ENCODE measurements around the gene SLC25A30.
"Not testable (repeated sequence)": the region's sequence is repeated elsewhere in the genome, so short reads cannot be mapped to it uniquely, and the experiment has no call there.

SLC25A30 gene

DNA sequence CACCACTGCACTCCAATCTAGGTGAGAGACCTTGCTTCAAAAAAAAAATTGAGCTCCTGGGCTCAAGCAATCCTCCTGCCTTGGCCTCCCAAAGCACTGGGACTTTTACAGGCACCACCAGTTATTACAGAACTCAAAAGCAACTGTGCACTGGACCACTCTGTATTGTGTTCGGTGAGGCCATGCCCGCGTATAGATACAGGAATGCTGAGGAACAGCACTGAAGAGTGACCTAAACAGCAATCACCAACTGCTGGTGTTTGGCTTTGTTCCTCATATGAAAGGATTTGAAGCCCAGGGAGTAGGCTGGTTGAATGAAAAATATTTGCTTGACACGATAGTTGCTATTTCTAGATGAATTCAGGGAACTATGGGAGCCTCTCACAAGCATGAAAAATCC lies 29.5 kb downstream of the SLC25A30 start:
- no peak for DNase-seq

GRCh38 chr13:45386892-45387575 lies 31.1 kb downstream of the SLC25A30 start:
- DNase-seq = not testable (repeated sequence)

GRCh38 chr13:45385907-45386553 lies 32.1 kb downstream of the SLC25A30 start:
- no peak for DNase-seq

DNA sequence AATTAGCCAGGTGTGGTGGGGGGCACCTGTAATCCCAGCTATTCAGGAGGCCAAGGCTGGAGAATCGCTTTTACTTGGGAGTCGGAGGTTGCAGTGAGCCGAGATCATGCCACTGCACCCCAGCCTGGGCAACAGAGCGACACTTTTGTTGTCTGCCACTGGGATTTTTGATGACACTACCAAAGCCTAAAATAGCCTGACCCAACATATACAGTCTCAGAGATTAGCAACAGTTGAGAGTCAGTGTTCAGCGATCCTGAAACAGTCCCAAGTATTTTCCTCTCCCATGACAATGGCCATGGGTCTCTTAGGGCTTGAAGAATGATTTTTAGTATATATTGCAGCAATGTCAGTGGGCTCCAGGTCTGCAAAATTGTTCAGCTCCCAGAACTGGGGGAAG lies 32.9 kb downstream of the SLC25A30 start:
- DNase-seq = no peak

DNA sequence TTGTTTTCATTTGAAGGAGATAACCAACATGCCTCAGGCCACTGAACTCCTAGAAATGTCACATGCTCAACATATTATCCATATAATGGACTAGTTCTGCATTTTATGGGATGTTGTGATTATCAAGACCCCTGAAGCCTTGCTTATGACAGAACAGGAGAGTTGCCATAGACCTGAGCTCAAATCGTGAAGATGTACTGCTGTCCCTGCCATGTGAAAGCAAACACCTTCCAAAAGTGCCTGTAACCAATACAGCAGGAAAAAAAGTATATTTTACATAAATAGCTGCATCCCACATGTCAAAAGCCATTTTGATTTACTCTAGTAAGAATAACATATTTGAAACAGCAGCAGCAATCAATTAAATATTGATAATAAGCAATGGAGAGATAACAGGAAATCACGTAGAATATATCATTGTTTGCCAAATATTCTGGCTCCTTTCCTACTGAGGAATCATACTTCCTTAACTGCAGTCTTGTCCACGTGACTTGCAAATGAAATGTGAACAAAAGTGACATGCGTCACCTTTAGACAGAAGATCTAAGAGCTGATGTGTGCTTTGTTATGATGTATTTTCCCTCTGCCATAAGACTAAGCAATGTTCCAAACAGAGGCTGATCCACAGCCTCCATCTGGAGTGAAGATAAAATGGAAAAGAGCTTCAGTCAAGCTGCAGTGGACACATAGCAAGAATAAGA lies 33.5 kb downstream of the SLC25A30 start:
- no peak for DNase-seq

GRCh38 chr13:45382739-45383138 lies 35.4 kb downstream of the SLC25A30 start:
- DNase-seq = not testable (repeated sequence)

DNA sequence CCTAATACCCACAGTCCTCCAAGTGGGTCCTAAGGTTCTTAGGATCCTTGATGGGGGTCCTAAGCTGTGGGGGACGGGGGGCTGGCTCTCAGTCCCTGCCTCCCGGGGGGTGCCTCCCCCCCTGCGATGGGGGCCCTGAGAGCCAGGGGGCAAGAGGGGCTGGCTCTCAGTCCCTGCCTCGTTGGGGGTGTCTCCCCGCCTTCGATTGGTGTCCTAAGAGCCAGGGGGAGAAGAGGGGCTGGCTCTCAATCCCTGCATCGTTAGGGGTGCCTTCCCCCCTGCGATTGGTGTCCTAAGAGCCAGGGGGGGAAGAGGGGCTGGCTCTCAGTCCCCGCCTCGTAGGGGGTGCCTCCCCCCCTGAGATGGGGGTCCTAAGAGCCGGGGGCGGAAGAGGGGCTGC lies 37.0 kb downstream of the SLC25A30 start:
- DNase-seq = no peak

- DNase-seq = not testable (repeated sequence)
Measured at GRCh38 chr13:45380708-45381107, 37.5 kb downstream of the SLC25A30 start.

DNA sequence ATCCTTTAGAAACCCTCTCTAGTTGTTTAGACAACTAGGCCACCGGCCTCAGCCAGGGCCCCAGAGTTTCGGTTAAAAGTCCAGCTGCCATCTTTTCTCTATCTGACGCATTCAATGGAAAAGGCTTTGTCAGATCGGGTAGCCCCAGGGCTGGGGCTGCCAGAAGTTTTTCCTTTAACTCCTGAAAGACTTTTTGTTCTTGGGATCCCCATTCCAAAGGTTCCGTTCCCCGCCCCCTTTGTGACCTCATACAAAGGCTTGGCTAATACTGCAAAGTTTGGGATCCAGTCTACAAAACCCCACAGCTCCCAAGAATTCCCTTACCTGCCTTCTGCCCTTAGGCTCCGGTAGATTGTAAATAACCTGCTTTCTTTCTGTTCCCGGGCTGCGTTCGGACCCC lies 38.7 kb downstream of the SLC25A30 start:
- DNase-seq = not testable (repeated sequence)

GRCh38 chr13:45378786-45379185 lies 39.4 kb downstream of the SLC25A30 start:
- not testable (repeated sequence) for DNase-seq

GRCh38 chr13:45377314-45377713 lies 40.9 kb downstream of the SLC25A30 start:
- DNase-seq = not testable (repeated sequence)

GRCh38 chr13:45376651-45377050 lies 41.5 kb downstream of the SLC25A30 start:
- not testable (repeated sequence) for DNase-seq

- DNase-seq = no peak
Measured at GRCh38 chr13:45374917-45375316, 43.3 kb downstream of the SLC25A30 start.

- no peak for DNase-seq
Measured at GRCh38 chr13:45373162-45373547, 45.0 kb downstream of the SLC25A30 start.

GRCh38 chr13:45372189-45373161 lies 45.7 kb downstream of the SLC25A30 start:
- DNase-seq = no peak

DNA sequence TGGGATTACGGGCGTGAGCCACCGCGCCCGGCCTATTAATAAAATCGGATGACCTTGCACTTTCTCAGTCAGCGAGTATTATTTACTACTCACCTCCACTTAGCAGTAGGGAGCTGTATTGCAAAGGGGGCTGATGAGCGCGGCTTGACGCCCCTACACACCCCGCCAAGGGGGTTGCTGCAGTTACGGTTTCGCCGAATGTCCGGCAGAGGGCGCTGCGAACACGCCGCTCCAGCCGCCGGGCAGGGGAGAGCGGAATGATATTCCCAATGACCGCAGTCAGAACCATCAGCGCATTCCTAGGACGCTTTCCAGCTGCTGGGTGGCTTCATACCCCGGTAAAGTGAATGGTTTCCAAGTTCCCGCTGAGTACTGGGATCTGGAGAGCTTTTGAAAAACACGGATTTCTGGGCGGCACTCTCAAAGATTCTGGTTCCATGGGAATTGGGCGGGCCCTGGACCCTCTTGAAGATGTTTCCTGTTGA lies 47.2 kb downstream of the SLC25A30 start:
- DNase-seq = no peak

DNA sequence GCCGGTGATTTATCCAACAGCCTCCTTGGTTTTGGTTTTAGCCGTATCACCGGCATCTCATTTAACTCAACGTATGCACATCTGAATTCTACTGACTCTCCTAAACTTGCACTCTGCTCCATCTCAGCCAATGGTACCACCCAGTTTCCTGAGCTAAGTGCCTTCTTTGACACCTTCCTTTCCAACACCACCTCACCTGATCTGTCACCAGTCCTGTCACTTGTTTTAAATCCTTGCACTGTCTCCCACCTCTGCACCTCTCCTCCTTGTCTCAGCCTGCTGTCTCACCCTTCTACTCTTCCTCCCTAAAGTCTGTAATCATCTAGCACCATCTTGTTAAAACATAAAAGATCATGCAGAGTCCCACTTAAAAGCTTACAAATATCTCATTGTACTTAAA lies 49.1 kb downstream of the SLC25A30 start:
- no peak for DNase-seq

DNA sequence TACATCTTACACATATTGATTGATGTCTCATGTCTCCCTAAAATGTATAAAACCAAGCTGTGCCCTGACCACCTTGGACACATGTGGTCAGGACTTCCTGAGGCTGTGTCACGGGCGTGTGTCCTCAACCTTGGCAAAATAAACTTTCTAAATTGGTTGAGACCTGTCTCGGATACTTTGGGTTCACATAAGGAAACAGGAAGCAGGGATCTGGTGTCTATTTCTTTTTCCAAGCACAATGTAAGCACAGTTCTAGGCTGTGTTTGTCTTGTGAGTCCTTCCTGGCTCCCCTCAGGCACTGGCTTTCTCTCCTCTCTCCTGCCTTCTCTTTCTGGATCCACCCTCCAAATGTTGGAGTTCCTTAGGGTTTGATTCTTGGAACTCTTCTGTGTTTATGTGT lies 49.6 kb downstream of the SLC25A30 start:
- no peak for DNase-seq

DNA sequence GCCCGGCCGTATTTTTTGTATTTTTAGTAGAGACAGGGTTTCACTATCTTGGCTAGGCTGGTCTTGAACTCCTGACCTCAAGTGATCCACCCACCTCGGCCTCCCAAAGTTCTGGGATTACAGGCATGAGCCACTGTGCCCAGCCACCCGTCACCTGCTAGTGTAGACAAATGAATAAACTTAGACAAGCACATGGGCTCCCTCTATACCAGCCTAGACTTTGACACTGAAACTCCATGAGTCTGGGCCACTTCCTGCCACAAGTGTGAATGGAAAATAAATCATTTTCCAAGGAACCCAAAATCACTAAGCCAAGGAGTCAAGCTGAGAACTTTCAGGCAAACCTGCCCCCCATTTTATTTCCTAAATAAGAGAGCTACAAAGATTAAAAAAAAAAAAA lies 50.2 kb downstream of the SLC25A30 start:
- no peak for DNase-seq

DNA sequence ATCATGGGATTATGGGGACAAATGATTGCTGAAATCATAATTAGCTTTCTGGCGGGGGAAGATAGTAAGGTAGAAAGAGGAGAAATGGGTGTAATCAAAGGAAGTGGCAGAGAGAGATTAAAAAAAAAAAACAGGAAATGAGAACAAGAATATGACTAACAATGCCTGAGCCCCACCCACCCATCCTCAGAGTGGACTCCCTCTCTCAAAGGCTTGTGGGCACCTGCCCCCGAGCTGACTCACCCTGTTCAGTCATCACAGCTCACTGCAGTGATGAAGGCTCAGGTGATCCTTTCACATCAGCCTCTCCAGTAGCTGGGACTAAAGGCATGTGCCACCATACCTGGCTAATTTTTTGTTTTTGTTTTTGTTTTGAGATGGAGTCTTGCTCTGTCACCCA lies 50.8 kb downstream of the SLC25A30 start:
- peak; percentile 31 for DNase-seq

DNA sequence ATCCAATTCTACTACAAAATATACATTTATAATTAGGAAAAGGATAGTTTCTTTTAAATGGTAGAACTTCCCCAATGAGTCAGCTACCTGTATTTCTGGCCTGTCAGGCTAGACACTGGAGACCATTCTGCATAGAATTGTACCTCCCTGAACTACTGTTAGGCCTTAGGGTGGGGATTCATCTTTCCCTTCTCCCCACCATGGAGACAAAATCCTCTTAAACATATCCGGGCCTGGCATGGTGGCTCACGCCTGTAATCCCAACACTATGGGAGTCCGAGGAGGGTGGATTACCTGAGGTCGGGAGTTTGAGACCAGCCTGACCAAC lies 52.7 kb downstream of the SLC25A30 start:
- DNase-seq = no peak

- DNase-seq = no peak
Measured at GRCh38 chr13:45364876-45365557, 53.2 kb downstream of the SLC25A30 start.

Data from NCI-H1436 (cell line).